A673 (cell line): ENCODE data around the gene MSANTD1.

Experiments used
- EZH2 ChIP-seq: fragments of 200-600 bp; sonication (generic); IDR thresholded peaks from 2 replicates; pipeline ENCODE4 v1.6.1; 2017; ENCODE audit warnings: borderline replicate concordance, low read depth, mild to moderate bottlenecking, mixed read lengths, antibody characterized with exemption, low read length; ENCODE audit not compliant: poor library complexity, severe bottlenecking
- TF ChIP-seq, protein P1 (sequence below): fragments of 300-800, 200-600 bp; sonication (generic); conservative IDR thresholded peaks from 2 replicates; pipeline ENCODE4 v1.5.1; 2017; ENCODE audit warnings: low read depth, mild to moderate bottlenecking, antibody characterized with exemption, low read length, moderate library complexity, mixed read lengths

DNA sequence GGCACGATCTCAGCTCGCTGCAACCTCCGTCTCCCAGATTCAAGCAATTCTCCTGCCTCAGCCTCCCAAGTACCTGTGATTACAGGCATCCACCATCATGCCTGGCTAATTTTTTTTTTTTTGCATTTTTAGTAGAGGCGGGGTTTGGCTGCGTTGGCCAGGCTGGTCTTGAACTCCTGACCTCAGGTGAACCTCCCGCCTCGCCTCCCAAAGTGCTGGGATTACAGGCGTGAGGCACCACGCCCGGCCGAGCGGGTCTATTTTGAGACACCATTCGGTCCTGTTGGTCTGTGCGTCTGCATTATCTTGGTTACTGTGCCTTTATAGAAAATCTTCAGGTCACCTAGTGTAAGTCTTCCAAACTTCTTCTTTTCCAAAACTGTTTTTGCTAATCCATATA lies 22.2 kb downstream of the MSANTD1 start:
- TF ChIP-seq, protein P1, sequence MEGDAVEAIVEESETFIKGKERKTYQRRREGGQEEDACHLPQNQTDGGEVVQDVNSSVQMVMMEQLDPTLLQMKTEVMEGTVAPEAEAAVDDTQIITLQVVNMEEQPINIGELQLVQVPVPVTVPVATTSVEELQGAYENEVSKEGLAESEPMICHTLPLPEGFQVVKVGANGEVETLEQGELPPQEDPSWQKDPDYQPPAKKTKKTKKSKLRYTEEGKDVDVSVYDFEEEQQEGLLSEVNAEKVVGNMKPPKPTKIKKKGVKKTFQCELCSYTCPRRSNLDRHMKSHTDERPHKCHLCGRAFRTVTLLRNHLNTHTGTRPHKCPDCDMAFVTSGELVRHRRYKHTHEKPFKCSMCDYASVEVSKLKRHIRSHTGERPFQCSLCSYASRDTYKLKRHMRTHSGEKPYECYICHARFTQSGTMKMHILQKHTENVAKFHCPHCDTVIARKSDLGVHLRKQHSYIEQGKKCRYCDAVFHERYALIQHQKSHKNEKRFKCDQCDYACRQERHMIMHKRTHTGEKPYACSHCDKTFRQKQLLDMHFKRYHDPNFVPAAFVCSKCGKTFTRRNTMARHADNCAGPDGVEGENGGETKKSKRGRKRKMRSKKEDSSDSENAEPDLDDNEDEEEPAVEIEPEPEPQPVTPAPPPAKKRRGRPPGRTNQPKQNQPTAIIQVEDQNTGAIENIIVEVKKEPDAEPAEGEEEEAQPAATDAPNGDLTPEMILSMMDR, result no peak
- TF ChIP-seq EZH2, result no peak
